Tibial nerve (tissue), 3 donors: Measurements from ENCODE around the gene PNPLA7.

Experiments used
- CTCF ChIP-seq, 5 experiments: fragments of 200-600 bp in 3 of 5; fragments of 450-650 bp in 2 of 5; sonication (generic) in 3 of 5; IDR thresholded peaks; one replicate each; pipeline ENCODE4 v1.5.1; 2016 to 2019; ENCODE audit warnings: antibody characterized with exemption in 5 of 5, mild to moderate bottlenecking in 3 of 5, moderate library complexity in 2 of 5
- POLR2A ChIP-seq, 2 donors: fragments of 450-650 bp; IDR thresholded peaks; one replicate each; pipeline ENCODE4 v1.6.1; 2017; ENCODE audit warnings: antibody characterized with exemption in 2 of 2, mild to moderate bottlenecking in 2 of 2, moderate library complexity in 2 of 2

- no peak for TF ChIP-seq POLR2A (IDR thresholded peaks at IDR 0.05)
- no peak for TF ChIP-seq CTCF (IDR thresholded peaks at IDR 0.05)
These were observed 74.5 kb downstream of the PNPLA7 start for GRCh38 chr9:137475666-137476065.
